ENCODE measurements around the gene PAGE3. TPM values are rescaled to one million over a fixed set of nuclear protein-coding genes. Genes with fewer than 3 reads are reported as not detected.

PAGE3 gene
- total RNA-seq = not detected in 2 replicates

GRCh38 chrX:55264816-55265215 lies at the start of gene PAGE3:
Gene PAGE3, minus strand, starts transcription at chrX:55264916. Its CDS starts 1,013 bp downstream, at chrX:55263903.
- Histone ChIP-seq H4K20me1 (ENCODE audit: insufficient read depth, low read length) (no peaks in the 10 kb centered on the region), H3K27me3 (ENCODE audit: insufficient read depth, low read length) (no peaks in the 10 kb centered on the region), H3K4me1 (ENCODE audit: insufficient read depth, low read length) (no peaks in the 10 kb centered on the region), H3K4me2 (ENCODE audit: insufficient read depth, low read length) (no peak within 1 kb of the TSS), H3K9me3 (ENCODE audit: low read depth, low read length) (no peaks in the 10 kb centered on the region), H2AFZ (ENCODE audit: low read length) (no peak within 1 kb of the TSS), H3K79me2 (ENCODE audit: insufficient read depth, low read length) (no peaks in the 10 kb centered on the region), H3K27ac (ENCODE audit: low read depth, low read length) (no peak within 1 kb of the TSS), H3K36me3 (ENCODE audit: insufficient read depth, low read length) (no peaks in the 10 kb centered on the region), H3K4me3 (ENCODE audit: insufficient read depth, low read length) (no peak within 1 kb of the TSS)
- no peak for TF ChIP-seq CTCF (IDR thresholded peaks at IDR 0.05; ENCODE audit: extremely low read depth, low read depth, low read length)
- DNase-seq (ENCODE audit: insufficient read length, low spot score, missing footprints) = no peak

GRCh38 chrX:55312655-55313054 lies 47.9 kb upstream of the PAGE3 start:
- Histone ChIP-seq H3K36me3 (ENCODE audit: insufficient read depth, low read length) (no peaks in the 10 kb centered on the region), H2AFZ (ENCODE audit: low read length) (no peak overlapping the region), H3K4me1 (ENCODE audit: insufficient read depth, low read length) (no peaks in the 10 kb centered on the region), H3K4me2 (ENCODE audit: insufficient read depth, low read length) (no peak overlapping the region), H3K27ac (ENCODE audit: low read depth, low read length) (no peak overlapping the region), H3K9me3 (ENCODE audit: low read depth, low read length) (no peaks in the 10 kb centered on the region), H3K27me3 (ENCODE audit: insufficient read depth, low read length) (no peaks in the 10 kb centered on the region), H3K4me3 (ENCODE audit: insufficient read depth, low read length) (no peak overlapping the region), H3K79me2 (ENCODE audit: insufficient read depth, low read length) (no peaks in the 10 kb centered on the region), H4K20me1 (ENCODE audit: insufficient read depth, low read length) (no peaks in the 10 kb centered on the region)
- TF ChIP-seq CTCF (IDR thresholded peaks at IDR 0.05; ENCODE audit: extremely low read depth, low read depth, low read length) = no peak
- no peak for DNase-seq (ENCODE audit: insufficient read length, low spot score, missing footprints)

GRCh38 chrX:55290963-55291362 lies 26.2 kb upstream of the PAGE3 start:
- H3K79me2 ChIP-seq (ENCODE audit: insufficient read depth, low read length) = no peaks in the 10 kb centered on the region
- H3K4me1 ChIP-seq (ENCODE audit: insufficient read depth, low read length) = no peaks in the 10 kb centered on the region
- DNase-seq (ENCODE audit: insufficient read length, low spot score, missing footprints) = no peak
- H2AFZ ChIP-seq (ENCODE audit: low read length) = no peak overlapping the region
- no peaks in the 10 kb centered on the region for H4K20me1 ChIP-seq (ENCODE audit: insufficient read depth, low read length)
- no peak for TF ChIP-seq CTCF (IDR thresholded peaks at IDR 0.05; ENCODE audit: extremely low read depth, low read depth, low read length)
- H3K9me3 ChIP-seq (ENCODE audit: low read depth, low read length) = no peaks in the 10 kb centered on the region
- no peak overlapping the region for H3K27ac ChIP-seq (ENCODE audit: low read depth, low read length)
- no peaks in the 10 kb centered on the region for H3K27me3 ChIP-seq (ENCODE audit: insufficient read depth, low read length)
- H3K4me3 ChIP-seq (ENCODE audit: insufficient read depth, low read length) = no peak overlapping the region
- no peaks in the 10 kb centered on the region for H3K36me3 ChIP-seq (ENCODE audit: insufficient read depth, low read length)
- H3K4me2 ChIP-seq (ENCODE audit: insufficient read depth, low read length) = no peak overlapping the region

- no peak overlapping the region for H3K4me2 ChIP-seq (ENCODE audit: insufficient read depth, low read length)
Measured at GRCh38 chrX:55279832-55280231, 15.1 kb upstream of the PAGE3 start.

More at GRCh38 chrX:55279832-55280231, 15.1 kb upstream of the PAGE3 start:
- Histone ChIP-seq H3K36me3 (ENCODE audit: insufficient read depth, low read length) (no peaks in the 10 kb centered on the region), H2AFZ (ENCODE audit: low read length) (no peak overlapping the region), H3K9me3 (ENCODE audit: low read depth, low read length) (no peaks in the 10 kb centered on the region), H3K4me3 (ENCODE audit: insufficient read depth, low read length) (no peak overlapping the region), H3K79me2 (ENCODE audit: insufficient read depth, low read length) (no peaks in the 10 kb centered on the region), H3K27ac (ENCODE audit: low read depth, low read length) (no peak overlapping the region), H3K27me3 (ENCODE audit: insufficient read depth, low read length) (no peaks in the 10 kb centered on the region), H3K4me1 (ENCODE audit: insufficient read depth, low read length) (no peaks in the 10 kb centered on the region), H4K20me1 (ENCODE audit: insufficient read depth, low read length) (no peaks in the 10 kb centered on the region)
- TF ChIP-seq CTCF (IDR thresholded peaks at IDR 0.05; ENCODE audit: extremely low read depth, low read depth, low read length) = no peak
- DNase-seq (ENCODE audit: insufficient read length, low spot score, missing footprints) = no peak

Measured in osteoblast (primary cell).